ENCODE data around the gene CELF6.
"Not testable (repeated sequence)": the region's sequence is repeated elsewhere in the genome, so short reads cannot be mapped to it uniquely, and the experiment has no call there.

The CELF6 gene

GRCh38 chr15:72315706-72316370 is 4.1 kb downstream of the CELF6 start:
- DNase-seq: no peak

DNA sequence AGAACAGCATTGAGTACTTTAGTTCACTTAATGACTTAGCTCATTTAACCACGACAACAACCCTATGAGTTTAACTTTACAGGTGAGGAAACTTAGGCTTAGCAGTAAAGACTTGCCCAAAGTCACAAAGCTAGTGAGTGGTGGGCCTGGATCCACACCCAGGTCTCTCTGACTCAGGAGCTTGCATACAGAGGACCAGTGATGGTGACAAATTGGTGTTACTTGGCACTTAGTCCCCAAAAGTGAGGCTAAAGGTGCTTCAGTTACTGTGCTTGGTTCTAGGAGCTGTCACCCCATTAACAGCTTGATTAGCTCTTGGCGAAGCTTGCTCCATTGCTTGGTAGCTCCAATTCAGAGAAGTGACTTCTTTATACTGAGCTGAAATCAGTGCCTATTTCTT is 6.1 kb downstream of the CELF6 start:
- no peak for DNase-seq

DNA sequence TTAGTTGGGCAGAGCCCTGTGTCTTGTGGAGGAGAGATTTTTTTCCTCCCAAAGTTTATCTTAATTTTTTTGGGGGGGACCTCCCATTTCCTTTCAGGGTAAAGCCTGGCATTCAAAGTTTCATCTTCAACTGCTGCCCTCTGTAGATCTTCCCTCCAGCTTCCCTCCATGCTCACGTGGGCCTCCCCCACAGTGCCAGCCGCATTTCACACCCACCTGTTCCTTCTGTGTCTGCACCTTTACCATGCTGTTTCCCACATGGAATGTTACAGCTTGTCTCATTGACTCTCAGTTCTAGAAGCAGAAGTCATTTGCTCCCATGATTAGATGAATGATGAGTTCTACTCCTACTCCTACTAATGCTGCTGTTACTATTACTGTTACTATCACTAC is 6.5 kb downstream of the CELF6 start:
- no peak for DNase-seq

GRCh38 chr15:72312605-72313447 is 7.1 kb downstream of the CELF6 start:
- peak; percentile 43 for DNase-seq

DNA sequence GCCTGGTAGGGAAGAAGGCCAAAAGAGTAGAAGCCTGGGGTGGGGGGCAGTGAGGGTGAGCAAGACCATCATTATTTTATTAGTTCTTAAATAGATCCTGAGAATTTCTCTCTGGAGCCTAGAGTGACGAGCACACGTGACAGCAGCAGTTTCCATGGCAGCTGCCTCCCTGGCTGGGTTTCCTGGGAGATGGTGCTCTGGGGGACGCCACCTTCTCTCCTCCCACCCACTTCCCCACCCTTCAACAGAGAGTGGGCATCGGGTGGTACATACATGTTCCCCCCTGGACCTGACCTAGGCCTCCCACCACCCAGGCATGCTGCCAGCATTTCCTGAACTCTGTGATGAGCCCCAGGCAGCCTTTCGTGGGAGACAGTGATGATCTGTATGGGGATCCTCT is 12.9 kb downstream of the CELF6 start:
- DNase-seq: no peak

DNA sequence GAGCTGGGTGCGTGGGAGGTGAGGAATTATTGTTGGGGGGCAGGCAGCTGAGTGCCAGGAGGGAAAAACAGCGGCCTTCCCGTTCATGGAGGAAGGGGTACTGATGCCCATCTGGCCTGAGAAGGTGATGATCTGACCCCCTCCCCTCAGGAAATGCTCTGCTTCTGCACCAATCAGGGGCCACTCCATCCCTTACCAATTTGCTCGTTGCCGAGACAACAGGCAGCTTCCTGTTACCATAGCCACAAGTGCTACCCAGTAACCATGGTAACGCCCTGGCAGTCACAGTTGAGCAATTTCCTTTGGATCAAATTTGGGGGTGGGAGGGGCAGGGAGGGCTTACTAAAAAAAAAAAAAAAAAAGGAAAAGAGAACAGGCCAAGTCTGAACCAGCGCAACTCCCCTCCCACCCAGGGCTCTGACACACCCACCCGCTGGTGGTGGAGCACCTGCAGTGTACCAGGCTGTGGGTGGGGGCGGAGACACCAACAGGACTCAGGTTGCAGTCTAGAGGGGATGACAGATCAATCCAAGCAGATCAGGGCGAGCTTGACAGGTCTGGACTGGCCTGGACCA is 13.7 kb downstream of the CELF6 start:
- peak; percentile 24 for DNase-seq

DNA sequence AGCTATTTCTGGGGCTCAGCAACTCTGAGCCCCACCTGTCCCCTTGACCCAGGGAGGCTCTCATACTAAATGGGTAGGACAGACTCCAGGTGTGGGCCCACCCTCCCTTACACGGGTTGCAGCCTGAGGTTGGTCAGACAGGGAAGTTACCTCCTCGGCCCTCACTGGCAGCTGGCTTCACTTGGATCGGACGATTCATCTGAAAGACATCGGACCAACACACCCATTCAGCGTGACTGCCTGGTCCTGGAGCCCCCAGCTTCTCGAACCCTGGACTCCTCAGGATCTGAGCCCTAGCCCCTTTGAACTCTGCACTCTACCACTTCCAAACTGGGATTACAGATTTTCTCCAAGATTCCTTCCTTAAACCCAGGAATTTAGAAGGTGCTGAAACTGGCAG is 15.4 kb downstream of the CELF6 start:
- DNase-seq: no peak

GRCh38 chr15:72302955-72303354 is 17.0 kb downstream of the CELF6 start:
- no peak for DNase-seq

DNA sequence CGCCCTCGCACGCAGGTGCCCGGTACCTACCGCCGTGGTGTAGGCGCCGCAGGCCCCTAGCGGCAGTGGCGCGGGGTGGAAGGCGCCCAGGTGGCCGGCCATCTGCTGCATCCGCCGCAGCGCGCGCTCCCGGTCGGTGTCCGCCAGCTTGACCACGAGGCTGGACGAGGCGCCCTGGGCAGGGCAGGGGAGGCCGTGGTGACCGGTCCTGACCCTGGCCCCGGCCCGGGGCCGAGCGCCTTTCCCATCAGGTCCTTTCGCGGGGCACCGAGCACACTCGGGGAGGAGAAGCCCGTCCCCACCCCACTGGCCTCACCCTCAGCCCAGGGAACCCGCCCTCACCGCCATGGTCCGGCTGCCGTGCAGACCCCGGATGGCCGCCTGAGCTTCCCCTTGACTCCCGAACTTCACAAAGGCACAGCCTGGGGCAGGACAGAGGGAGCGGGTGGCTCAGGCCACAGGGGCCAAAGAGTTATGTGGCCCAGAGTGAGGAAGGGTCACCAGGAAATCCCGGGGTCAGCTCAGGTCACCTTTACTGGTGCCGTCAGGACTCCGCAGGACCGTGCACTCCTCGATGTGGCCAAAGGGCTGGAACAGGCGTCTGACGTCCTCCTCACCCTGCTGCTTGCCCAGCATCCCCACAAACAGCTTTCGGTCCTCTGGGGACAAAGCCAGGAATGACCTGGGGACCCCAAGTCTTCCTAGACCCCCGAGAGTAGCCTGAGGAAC is 30.2 kb downstream of the CELF6 start:
- no peak for DNase-seq

DNA sequence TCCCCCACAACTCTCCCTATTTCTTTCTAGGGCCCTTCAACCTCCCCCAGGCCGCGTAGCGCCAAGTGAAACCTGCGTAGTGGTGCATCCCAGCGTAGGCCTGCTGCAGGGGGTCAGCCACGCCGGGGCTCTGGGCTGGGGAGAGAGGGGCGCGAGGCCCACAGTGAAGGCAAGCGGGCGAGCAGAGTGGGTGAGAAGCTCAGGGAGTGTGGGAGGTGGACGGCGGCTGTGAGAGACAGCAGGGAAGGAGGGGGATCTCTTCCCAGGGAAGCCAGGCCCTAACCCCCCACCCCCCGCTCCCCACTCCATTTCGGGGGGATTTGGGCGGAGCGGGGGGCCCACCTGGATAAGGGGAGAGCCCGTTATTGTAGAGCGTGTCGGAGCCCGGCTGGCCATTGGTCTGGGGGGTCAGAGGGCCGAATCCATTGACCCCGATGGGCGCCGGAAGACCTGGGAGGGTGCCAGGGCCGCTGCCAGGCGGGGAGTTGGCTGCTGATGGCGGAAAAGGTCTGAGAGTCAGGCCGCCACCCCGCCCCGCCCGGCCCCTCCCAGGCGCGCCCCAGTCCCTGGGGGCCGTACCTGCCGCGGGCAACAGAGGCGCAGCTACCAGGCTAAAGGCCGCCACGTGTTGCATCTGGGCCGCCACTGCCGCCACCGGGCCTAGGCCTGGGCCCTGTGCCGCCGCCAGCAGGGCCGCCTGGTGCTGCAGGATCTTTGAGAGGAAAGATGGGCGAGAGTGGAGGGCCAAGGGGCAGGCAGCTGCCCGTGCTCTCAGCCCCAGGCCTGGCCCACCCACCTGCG is 31.0 kb downstream of the CELF6 start:
- no peak for DNase-seq

DNA sequence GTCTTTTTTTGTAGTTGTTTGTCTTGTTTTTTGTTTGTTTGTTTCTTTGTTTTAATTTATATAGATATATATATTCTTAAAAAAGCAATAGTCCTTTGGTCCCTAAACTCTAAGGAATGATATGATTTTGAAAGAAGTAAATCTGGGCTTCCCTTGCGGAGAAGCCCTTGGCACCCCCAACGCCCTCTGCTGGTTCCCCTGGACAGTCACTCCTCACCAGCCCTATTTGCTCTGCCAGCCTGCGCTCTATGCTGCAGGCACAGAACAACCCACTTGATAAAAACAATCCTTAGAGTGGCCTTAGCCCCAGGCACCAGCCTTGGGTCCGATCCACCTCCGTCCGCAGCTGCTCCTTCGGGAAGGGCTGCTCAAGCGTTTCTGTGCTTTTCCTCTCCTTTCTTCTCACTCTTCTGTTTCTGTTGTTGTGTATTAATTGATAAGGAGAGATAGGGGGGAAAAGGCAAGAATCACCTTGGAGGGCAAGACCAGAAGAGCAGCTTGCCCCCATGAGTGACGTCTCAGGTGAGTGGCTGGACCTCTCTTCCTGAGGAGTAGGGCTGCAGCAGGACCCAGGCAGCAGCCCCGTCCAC is 33.9 kb downstream of the CELF6 start:
- DNase-seq: peak; percentile 35

GRCh38 chr15:72285402-72285801 is 34.6 kb downstream of the CELF6 start:
- no peak for DNase-seq

GRCh38 chr15:72284781-72285180 is 35.2 kb downstream of the CELF6 start:
- DNase-seq: no peak

GRCh38 chr15:72281713-72282112 is 38.2 kb downstream of the CELF6 start:
- no peak for DNase-seq

GRCh38 chr15:72280751-72281150 is 39.2 kb downstream of the CELF6 start:
- DNase-seq: no peak

- DNase-seq: no peak
These were observed 41.2 kb downstream of the CELF6 start for GRCh38 chr15:72278737-72279136.

GRCh38 chr15:72276326-72276700 is 43.6 kb downstream of the CELF6 start:
- no peak for DNase-seq

DNA sequence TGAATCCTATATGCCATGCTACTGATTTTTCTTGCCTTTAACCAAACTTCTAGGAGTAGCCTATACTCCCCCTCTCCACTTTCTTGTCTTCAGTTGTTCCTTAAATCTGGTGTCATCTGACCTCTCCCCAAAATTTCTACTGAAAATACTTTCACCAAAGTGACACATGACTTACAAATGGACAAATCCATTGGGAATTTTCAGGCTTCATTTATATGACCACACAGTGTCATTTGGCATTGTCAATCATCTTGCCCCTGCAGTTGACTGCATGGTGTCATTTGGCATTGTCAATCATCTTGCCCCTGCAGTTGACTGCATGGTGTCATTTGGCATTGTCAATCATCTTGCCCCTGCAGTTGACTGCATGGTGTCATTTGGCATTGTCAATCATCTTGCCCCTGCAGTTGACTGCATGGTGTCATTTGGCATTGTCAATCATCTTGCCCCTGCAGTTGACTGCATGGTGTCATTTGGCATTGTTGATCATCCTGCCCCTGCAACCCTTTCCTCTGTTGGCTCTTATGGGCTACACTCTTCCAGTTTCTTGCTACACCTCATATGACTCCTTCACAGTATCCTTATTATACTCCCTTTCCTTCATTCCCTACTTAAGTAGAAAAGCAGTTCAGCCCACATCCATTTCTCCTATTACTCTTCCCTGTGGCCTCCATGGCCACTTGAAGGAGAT is 44.2 kb downstream of the CELF6 start:
- not testable (repeated sequence) for DNase-seq

DNA sequence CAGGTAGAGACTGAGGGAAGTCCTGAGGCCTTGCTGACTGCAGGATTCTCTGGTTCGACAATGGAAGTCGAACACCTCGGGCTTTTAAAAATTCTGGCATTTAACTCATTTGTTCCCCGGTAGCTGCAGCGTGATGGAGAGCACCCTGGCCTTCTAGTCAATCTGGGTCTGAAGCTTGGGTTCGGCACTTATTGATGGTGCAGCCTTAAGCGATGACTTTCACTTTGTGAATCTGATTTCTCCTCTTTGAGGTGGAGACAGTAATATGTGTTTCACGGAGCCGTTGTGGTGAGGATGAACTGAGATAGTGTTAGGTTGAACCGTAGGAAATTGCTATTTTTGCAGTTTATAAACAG is 47.0 kb downstream of the CELF6 start:
- no peak for DNase-seq

GRCh38 chr15:72272213-72272996 is 47.6 kb downstream of the CELF6 start, which contains the start of gene PARP6:
Gene PARP6, minus strand, starts transcription at chr15:72272554. Its CDS starts 5,077 bp downstream, at chr15:72267477.
- DNase-seq: peak; percentile 97

GRCh38 chr15:72271895-72272212 is 48.1 kb downstream of the CELF6 start:
- DNase-seq: no peak
